Testis (tissue), 2 donors: ENCODE results near the gene MMAB.

Experiments used
- CTCF ChIP-seq, 3 experiments: fragments of 450-650 bp in 2 of 3; fragments of 200-600 bp in 1 of 3; sonication (generic) in 1 of 3; IDR thresholded peaks; one replicate each; pipeline ENCODE4 v1.5.1; 2016 to 2019; ENCODE audit warnings: antibody characterized with exemption in 3 of 3, mild to moderate bottlenecking in 2 of 3, moderate library complexity in 1 of 3
- POLR2A ChIP-seq: fragments of 450-650 bp; IDR thresholded peaks from one replicate; pipeline ENCODE4 v1.6.1; 2017; ENCODE audit warnings: antibody characterized with exemption, mild to moderate bottlenecking, moderate library complexity

GRCh38 chr12:109567296-109567695 lies 6.0 kb downstream of the MMAB start:
- TF ChIP-seq CTCF (IDR thresholded peaks at IDR 0.05) (no peak), POLR2A (no peak)
